ENCODE data around the gene SLC12A2. TPM values are rescaled to one million over a fixed set of nuclear protein-coding genes. Genes with fewer than 3 reads are reported as not detected.
A peak's percentile ranks its signal among the peaks of the same experiment; 100 is the strongest.

SLC12A2 gene
- total and polyA plus RNA-seq, 2 donors (not counting 1 experiment from before 2014, with no cell fraction given) = 3.1 to 28.7 TPM

GRCh38 chr5:128083811-128084227, 253 bp downstream of the SLC12A2 start:
- Histone ChIP-seq H4K20me1 (ENCODE audit: control insufficient read depth, insufficient read depth, low read length, poor library complexity, severe bottlenecking) (peaks cover 26% of the 10 kb centered on the region), H3K4me3 (ENCODE audit: control extremely low read depth in 1 of 5, extremely low read depth in 1 of 5, insufficient read depth in 1 of 5, low read depth in 2 of 5, low read length in 4 of 5) (peak overlapping the region in 4 of 5 experiments; percentile 79 to 89 (median 84)), H3K79me2 (ENCODE audit: control insufficient read depth, insufficient read depth, low read length) (peaks cover 86% of the 10 kb centered on the region), H3K9me3 (ENCODE audit: control extremely low read depth in 1 of 3, control insufficient read depth in 2 of 3, insufficient read depth in 1 of 3, low read length in 2 of 3) (no peaks in the 10 kb centered on the region), H3K36me3 (replicated peaks in 1 of 2; ENCODE audit: control extremely low read depth in 1 of 2, control insufficient read depth in 1 of 2, extremely low read depth in 1 of 2, insufficient read depth in 2 of 2, low read length in 1 of 2) (no peaks in the 10 kb centered on the region), H2AFZ (ENCODE audit: insufficient read depth, low read depth, low read length, poor library complexity, severe bottlenecking) (peak overlapping the region; percentile 93), H3K9ac (ENCODE audit: low read length) (peak overlapping the region; percentile 80), H3K27ac (ENCODE audit: low read length in 2 of 2) (peak overlapping the region; percentile 63 to 91), H3K4me1 (ENCODE audit: control insufficient read depth in 2 of 2, insufficient read depth in 2 of 2, low read length in 2 of 2) (peaks cover 39 to 46% of the 10 kb centered on the region in 2 donors), H3K27me3 (replicated peaks in 1 of 4; ENCODE audit: control extremely low read depth in 1 of 4, control insufficient read depth in 3 of 4, insufficient read depth in 4 of 4, low read length in 3 of 4) (no peaks in the 10 kb centered on the region), H3K4me2 (replicated peaks; ENCODE audit: low read depth, low read length, poor library complexity, severe bottlenecking) (peak overlapping the region; percentile 86)
- no peaks in the 10 kb centered on the region for H3K27me3 Mint-ChIP-seq
- H3K4me1 Mint-ChIP-seq = peaks cover 69% of the 10 kb centered on the region
- no peaks in the 10 kb centered on the region for H3K9me3 Mint-ChIP-seq (ENCODE audit: insufficient read depth)
- under 1% methylated on average over 53 of the region's 53 CpGs for WGBS (ENCODE audit: insufficient coverage)
- no peak for DNase-seq
- CTCF ChIA-PET = interaction anchor here (0.9 to 1.3 kb wide), 3 partner anchors 10 to 116 kb away, joined by 3 to 6 read pairs (median 3); no protein-coding TSS in a partner anchor
- peak overlapping the region; percentile 51 for H3K4me3 Mint-ChIP-seq
- intact Hi-C loops (cut with micrococcal nuclease) = loop anchor here (2.0 to 5.0 kb wide), 4 partner anchors 567 to 1307 kb away; partner anchors contain the start of genes ISOC1, LMNB1 and PRRC1
- peak overlapping the region; percentile 51 for H3K27ac Mint-ChIP-seq
- POLR2A ChIA-PET = interaction anchor here (1.6 kb wide), 1 partner anchor 9 kb away, joined by 4 read pairs; no protein-coding TSS in a partner anchor
- TF ChIP-seq CTCF (IDR thresholded peaks at IDR 0.05) = peak; percentile 30
- TF ChIP-seq EZH2 (IDR thresholded peaks at IDR 0.05; ENCODE audit: borderline replicate concordance, insufficient read depth, low read depth, low read length, poor library complexity, severe bottlenecking) = no peak
- ATAC-seq (ENCODE audit: low read depth) = peak; percentile 35
